ENCODE results near the gene NUP50.
A peak's percentile ranks its signal among the peaks of the same experiment; 100 is the strongest.

The NUP50 gene

GRCh38 chr22:45207981-45208664 is 44.4 kb downstream of the NUP50 start:
- Histone ChIP-seq H3K4me3 (ENCODE audit: low read depth, low read length) (no peak overlapping the region), H3K4me1 (peaks cover 19% of the 10 kb centered on the region), H3K9me3 (no peaks in the 10 kb centered on the region), H3K36me3 (peaks cover 4% of the 10 kb centered on the region; the same call in 1 of the 2 replicates), H3K27me3 (no peaks in the 10 kb centered on the region)
- DNase-seq = peak; percentile 14
- TF ChIP-seq CTCF (IDR thresholded peaks at IDR 0.05; ENCODE audit: low read depth, low read length) = no peak

GRCh38 chr22:45208696-45208992 is 44.9 kb downstream of the NUP50 start:
- Histone ChIP-seq H3K36me3 (no peaks in the 10 kb centered on the region; the same call in 1 of the 2 replicates), H3K4me1 (peaks cover 19% of the 10 kb centered on the region), H3K4me3 (ENCODE audit: low read depth, low read length) (no peak overlapping the region), H3K27me3 (no peaks in the 10 kb centered on the region), H3K9me3 (no peaks in the 10 kb centered on the region)
- no peak for TF ChIP-seq CTCF (IDR thresholded peaks at IDR 0.05; ENCODE audit: low read depth, low read length)
- no peak for DNase-seq

DNA sequence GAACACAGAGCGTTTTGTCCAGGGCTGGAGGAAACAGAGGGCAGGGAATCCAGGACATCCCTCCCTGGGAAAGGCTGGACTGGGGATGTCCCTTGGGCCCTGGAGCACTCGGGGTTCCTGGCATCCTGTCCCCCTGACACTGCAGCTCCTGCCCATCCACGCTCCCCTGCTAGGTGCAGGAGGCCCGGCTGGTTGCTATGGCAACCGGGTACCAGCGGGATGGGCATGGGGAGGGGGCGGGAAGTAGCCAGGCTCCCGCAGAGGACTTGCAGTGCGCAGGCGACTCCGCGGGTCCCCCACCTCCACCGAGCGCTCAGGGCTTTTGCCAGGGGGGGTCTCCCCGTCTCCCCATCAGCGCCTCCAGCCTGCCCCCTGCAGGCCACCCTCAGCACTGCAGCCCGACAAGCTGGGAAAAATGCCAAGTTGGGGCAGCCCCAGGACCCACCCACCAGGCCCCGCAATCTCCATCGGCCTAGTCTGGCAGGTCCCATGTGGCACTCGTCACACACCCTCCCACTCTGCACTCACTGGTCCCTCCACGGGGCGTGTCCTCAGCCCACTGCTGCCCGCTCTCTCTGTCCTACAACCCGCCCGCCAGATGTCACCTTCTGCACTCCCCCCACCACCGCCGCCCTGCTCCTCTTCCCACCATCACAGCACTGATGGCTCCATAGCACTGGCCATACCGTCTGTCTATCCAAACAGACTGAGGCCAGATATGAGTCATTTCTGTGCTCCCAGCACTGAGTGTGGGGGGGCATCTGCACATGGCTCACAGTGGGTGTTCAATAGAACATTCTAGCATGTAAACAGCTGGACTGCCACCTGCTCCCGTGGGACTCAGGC is 45.5 kb downstream of the NUP50 start:
- Histone ChIP-seq H3K9me3 (no peaks in the 10 kb centered on the region), H3K27me3 (no peaks in the 10 kb centered on the region), H3K36me3 (no peaks in the 10 kb centered on the region), H3K4me3 (ENCODE audit: low read depth, low read length) (no peak overlapping the region), H3K4me1 (peaks cover 19% of the 10 kb centered on the region)
- peak; percentile 86 for TF ChIP-seq CTCF (IDR thresholded peaks at IDR 0.05; ENCODE audit: low read depth, low read length)
- DNase-seq = peak; percentile 93

GRCh38 chr22:45210174-45210573 is 46.4 kb downstream of the NUP50 start:
- Histone ChIP-seq H3K27me3 (no peaks in the 10 kb centered on the region), H3K36me3 (no peaks in the 10 kb centered on the region), H3K4me3 (ENCODE audit: low read depth, low read length) (no peak overlapping the region), H3K4me1 (peaks cover 19% of the 10 kb centered on the region), H3K9me3 (no peaks in the 10 kb centered on the region)
- TF ChIP-seq CTCF (IDR thresholded peaks at IDR 0.05; ENCODE audit: low read depth, low read length) = no peak
- no peak for DNase-seq

DNA sequence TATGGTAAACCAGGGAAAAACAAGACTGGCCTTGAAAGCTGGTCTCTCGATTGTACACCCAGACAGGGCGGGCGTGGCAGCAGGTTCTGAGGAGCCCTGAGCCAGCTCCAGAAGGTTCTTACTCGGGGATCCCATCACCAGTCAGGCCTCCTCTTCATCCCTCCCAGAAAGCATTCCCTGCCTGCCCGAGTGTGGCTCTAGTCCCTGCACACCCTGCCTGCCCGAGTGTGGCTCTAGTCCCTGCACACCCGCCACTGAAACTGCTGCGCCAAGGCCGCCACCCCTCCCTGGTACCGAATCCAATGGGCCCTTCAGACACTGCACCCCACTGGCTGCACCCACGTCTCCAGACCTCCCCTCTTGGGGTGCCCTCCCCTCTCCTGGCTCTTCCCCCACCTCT is 46.9 kb downstream of the NUP50 start:
- H3K9me3 ChIP-seq = no peaks in the 10 kb centered on the region
- H3K4me1 ChIP-seq = peaks cover 19% of the 10 kb centered on the region
- no peaks in the 10 kb centered on the region for H3K27me3 ChIP-seq
- peak; percentile 9 for DNase-seq
- no peak overlapping the region for H3K4me3 ChIP-seq (ENCODE audit: low read depth, low read length)
- TF ChIP-seq CTCF (IDR thresholded peaks at IDR 0.05; ENCODE audit: low read depth, low read length) = no peak
- H3K36me3 ChIP-seq = no peaks in the 10 kb centered on the region

DNA sequence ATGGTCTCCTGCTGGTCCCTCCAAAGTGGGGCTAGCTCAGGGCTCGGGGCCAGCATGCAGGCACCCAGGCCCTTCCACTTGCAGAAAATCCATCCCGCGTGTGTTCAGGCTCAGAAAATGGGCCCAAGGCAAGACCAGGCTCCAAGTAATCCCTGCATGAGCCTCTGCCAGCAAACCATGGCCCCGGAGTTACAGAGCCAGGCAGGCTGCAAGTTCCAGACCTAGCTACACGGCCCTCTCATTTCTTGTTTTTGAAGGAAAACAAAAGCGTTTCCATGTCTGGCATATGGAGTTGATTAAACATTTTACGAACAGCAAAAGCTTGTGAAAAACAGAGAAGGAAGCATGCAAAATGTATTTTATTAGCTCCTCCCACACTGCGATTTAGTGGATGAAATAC is 47.3 kb downstream of the NUP50 start:
- H3K4me1 ChIP-seq = peaks cover 19% of the 10 kb centered on the region
- no peak overlapping the region for H3K4me3 ChIP-seq (ENCODE audit: low read depth, low read length)
- no peaks in the 10 kb centered on the region for H3K9me3 ChIP-seq
- no peaks in the 10 kb centered on the region for H3K36me3 ChIP-seq
- peak; percentile 10 for DNase-seq
- TF ChIP-seq CTCF (IDR thresholded peaks at IDR 0.05; ENCODE audit: low read depth, low read length) = no peak
- H3K27me3 ChIP-seq = no peaks in the 10 kb centered on the region

Measured in BE2C (cell line).